IPS-18a (cell line): ENCODE results near the gene C12orf42.

Experiments
- H3K27ac ChIP-seq: one replicate; pipeline ENCODE4 v1.5.1; 2013; ENCODE audit warnings: low read length
- H3K27me3 ChIP-seq: one replicate; pipeline ENCODE4 v1.6.1; 2013; ENCODE audit warnings: mild to moderate bottlenecking, low read length; ENCODE audit not compliant: control insufficient read depth, insufficient read depth
- H3K36me3 ChIP-seq: one replicate; pipeline ENCODE4 v1.6.1; 2013; ENCODE audit warnings: low read depth, low read length; ENCODE audit not compliant: control insufficient read depth
- H3K4me1 ChIP-seq: one replicate; pipeline ENCODE4 v1.6.1; 2013; ENCODE audit warnings: low read depth, low read length; ENCODE audit not compliant: control insufficient read depth
- H3K4me3 ChIP-seq: one replicate; pipeline ENCODE4 v1.5.1; 2013; ENCODE audit warnings: low read length
- H3K9ac ChIP-seq: one replicate; pipeline ENCODE4 v1.6.1; 2013; ENCODE audit warnings: mild to moderate bottlenecking, low read length, moderate library complexity
- H3K9me3 ChIP-seq: one replicate; pipeline ENCODE4 v1.6.1; 2013; ENCODE audit warnings: low read depth, low read length; ENCODE audit not compliant: control insufficient read depth

The C12orf42 gene

GRCh38 chr12:103415681-103416080 is 80.1 kb downstream of the C12orf42 start:
- Histone ChIP-seq H3K27ac (no peak overlapping the region), H3K9ac (no peak overlapping the region), H3K4me3 (no peak overlapping the region), H3K4me1 (no peaks in the 10 kb centered on the region), H3K27me3 (no peaks in the 10 kb centered on the region), H3K36me3 (no peaks in the 10 kb centered on the region), H3K9me3 (no peaks in the 10 kb centered on the region)

DNA sequence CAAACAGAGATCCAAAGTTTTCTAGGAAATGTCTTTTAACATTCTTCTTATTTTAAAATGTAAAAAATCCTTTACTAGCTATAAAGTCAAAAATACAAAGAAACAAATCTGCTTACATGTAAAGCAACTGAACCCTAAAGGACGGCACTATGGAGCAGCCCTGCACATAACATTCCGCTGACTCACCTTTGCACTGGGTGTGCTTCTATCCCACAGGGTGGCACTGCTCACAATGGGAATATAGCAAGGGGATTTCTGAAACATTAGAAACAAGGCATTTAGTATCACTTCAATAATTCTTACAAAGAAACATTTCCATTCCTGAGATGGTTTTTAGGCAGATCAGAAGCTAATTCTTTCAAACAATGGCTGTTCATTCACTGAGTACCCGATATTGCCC is 94.3 kb downstream of the C12orf42 start:
- peaks cover 10% of the 10 kb centered on the region for H3K4me1 ChIP-seq
- no peak overlapping the region for H3K27ac ChIP-seq
- H3K4me3 ChIP-seq: no peak overlapping the region
- H3K9me3 ChIP-seq: no peaks in the 10 kb centered on the region
- H3K36me3 ChIP-seq: no peaks in the 10 kb centered on the region
- H3K9ac ChIP-seq: no peak overlapping the region
- no peaks in the 10 kb centered on the region for H3K27me3 ChIP-seq

- Histone ChIP-seq H3K27me3 (no peaks in the 10 kb centered on the region), H3K4me3 (no peak overlapping the region), H3K27ac (no peak overlapping the region)
Observed at GRCh38 chr12:103399986-103400385, 95.8 kb downstream of the C12orf42 start.

GRCh38 chr12:103397536-103397935 is 98.2 kb downstream of the C12orf42 start:
- Histone ChIP-seq H3K9ac (no peak overlapping the region), H3K27ac (no peak overlapping the region)

More at GRCh38 chr12:103399986-103400385, 95.8 kb downstream of the C12orf42 start:
- H3K9ac ChIP-seq: no peak overlapping the region
- no peaks in the 10 kb centered on the region for H3K9me3 ChIP-seq
- peaks cover 9% of the 10 kb centered on the region for H3K4me1 ChIP-seq
- no peaks in the 10 kb centered on the region for H3K36me3 ChIP-seq

DNA sequence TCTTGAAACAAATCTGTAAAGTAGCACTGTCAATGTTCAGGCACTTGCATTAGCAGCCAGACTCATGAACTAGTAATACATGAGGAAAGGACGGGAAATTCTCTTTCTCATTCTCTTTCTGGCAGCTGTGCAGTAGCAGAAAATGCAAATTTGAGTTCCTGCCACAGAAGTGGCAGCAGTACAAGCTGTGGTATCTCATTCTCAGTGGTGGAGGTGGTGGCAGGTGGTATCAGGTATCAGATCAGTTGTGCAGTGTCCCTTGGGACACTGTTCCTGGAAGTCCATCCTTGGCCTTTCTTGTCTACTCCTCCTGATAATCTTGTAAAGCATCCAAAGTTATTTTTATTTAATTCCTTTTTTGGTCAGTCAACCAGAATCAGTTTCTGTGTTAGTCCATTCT is 103.0 kb downstream of the C12orf42 start:
- H3K27me3 ChIP-seq: no peaks in the 10 kb centered on the region
- no peak overlapping the region for H3K27ac ChIP-seq
- H3K4me1 ChIP-seq: no peaks in the 10 kb centered on the region
- H3K36me3 ChIP-seq: no peaks in the 10 kb centered on the region
- H3K9me3 ChIP-seq: no peaks in the 10 kb centered on the region
- H3K9ac ChIP-seq: no peak overlapping the region
- no peak overlapping the region for H3K4me3 ChIP-seq

More at GRCh38 chr12:103397536-103397935, 98.2 kb downstream of the C12orf42 start:
- Histone ChIP-seq H3K36me3 (no peaks in the 10 kb centered on the region), H3K27me3 (no peaks in the 10 kb centered on the region), H3K4me3 (no peak overlapping the region), H3K4me1 (peaks cover 6% of the 10 kb centered on the region), H3K9me3 (no peaks in the 10 kb centered on the region)

DNA sequence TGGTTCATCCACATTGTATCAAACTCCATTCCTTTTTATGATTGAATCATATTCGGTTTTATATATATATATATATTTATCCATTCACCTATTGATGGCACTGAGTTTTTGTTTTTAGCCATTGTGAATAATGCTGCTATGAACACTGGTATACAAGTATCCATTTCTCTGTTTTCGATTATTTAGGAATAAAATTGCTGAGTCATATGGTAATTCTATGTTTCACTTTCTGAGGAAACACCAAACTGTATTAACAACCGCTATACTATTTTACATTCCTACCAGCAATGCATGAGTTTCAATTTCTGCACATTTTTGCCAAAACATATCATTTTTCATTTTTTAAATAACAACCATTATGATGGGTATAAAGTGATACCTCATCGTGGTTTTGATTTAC is 104.7 kb downstream of the C12orf42 start:
- Histone ChIP-seq H3K27me3 (no peaks in the 10 kb centered on the region), H3K4me1 (no peaks in the 10 kb centered on the region), H3K27ac (no peak overlapping the region), H3K9me3 (no peaks in the 10 kb centered on the region), H3K9ac (no peak overlapping the region), H3K4me3 (no peak overlapping the region), H3K36me3 (no peaks in the 10 kb centered on the region)

- no peaks in the 10 kb centered on the region for H3K4me1 ChIP-seq
- no peak overlapping the region for H3K9ac ChIP-seq
- H3K27ac ChIP-seq: no peak overlapping the region
Observed at GRCh38 chr12:103387385-103387784, 108.4 kb downstream of the C12orf42 start.

DNA sequence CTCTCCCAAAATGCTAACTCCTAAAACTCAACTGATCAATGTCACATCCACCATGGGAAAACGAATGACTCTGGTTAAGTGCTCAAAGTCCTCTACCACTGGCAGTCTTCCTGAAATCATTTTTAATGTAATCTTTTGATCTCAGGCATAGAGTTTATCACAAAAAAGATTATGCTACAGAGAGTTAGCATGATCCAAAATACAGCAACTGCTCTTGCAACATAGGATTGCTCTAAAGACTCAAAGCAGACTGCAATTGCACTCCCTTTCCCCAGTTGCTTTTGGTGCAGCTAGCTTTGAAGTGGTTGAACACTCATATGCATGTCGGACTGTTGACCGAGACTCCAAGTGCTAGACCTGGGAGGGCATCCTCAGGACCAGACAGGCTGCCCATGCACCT is 109.3 kb downstream of the C12orf42 start:
- Histone ChIP-seq H3K27ac (no peak overlapping the region), H3K4me3 (no peak overlapping the region), H3K9me3 (no peaks in the 10 kb centered on the region), H3K9ac (no peak overlapping the region), H3K27me3 (no peaks in the 10 kb centered on the region), H3K36me3 (no peaks in the 10 kb centered on the region), H3K4me1 (no peaks in the 10 kb centered on the region)

More at GRCh38 chr12:103387385-103387784, 108.4 kb downstream of the C12orf42 start:
- no peak overlapping the region for H3K4me3 ChIP-seq
- no peaks in the 10 kb centered on the region for H3K27me3 ChIP-seq
- no peaks in the 10 kb centered on the region for H3K9me3 ChIP-seq
- no peaks in the 10 kb centered on the region for H3K36me3 ChIP-seq

DNA sequence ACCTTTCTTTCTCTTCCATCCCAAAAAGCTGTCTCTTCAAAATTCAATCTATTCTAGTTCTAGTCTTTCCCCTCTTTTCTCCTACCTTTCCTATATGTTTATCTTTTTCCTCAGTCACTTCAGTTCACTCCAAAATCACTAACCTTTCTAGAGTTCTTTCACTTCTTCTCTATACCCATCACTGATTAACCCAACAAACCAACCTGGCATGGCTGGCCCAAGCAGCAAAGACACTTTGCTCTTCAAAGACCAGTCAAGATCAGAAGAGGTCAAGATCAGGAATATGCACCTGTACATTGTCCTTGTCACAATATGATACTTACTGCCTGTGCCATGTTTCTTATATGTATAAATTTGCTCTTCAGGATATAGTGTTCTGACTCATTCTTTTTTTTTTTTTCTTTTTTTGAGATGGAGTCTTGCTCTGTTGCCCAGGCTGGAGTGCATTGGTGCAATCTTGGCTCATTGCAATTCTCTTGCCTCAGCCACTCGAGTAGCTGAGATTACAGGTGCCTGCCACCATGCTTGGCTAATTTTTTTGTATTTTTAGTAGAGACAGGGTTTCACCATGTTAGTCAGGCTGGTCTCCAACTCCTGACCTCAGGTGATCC is 112.9 kb downstream of the C12orf42 start:
- H3K36me3 ChIP-seq: no peaks in the 10 kb centered on the region
- no peak overlapping the region for H3K4me3 ChIP-seq
- no peaks in the 10 kb centered on the region for H3K9me3 ChIP-seq
- no peaks in the 10 kb centered on the region for H3K27me3 ChIP-seq
- H3K9ac ChIP-seq: no peak overlapping the region
- H3K27ac ChIP-seq: no peak overlapping the region
- H3K4me1 ChIP-seq: no peaks in the 10 kb centered on the region

- no peaks in the 10 kb centered on the region for H3K9me3 ChIP-seq
- no peak overlapping the region for H3K4me3 ChIP-seq
- no peaks in the 10 kb centered on the region for H3K27me3 ChIP-seq
- H3K36me3 ChIP-seq: no peaks in the 10 kb centered on the region
- no peaks in the 10 kb centered on the region for H3K4me1 ChIP-seq
- H3K27ac ChIP-seq: no peak overlapping the region
- no peak overlapping the region for H3K9ac ChIP-seq
Observed at GRCh38 chr12:103382119-103382518, 113.6 kb downstream of the C12orf42 start.

DNA sequence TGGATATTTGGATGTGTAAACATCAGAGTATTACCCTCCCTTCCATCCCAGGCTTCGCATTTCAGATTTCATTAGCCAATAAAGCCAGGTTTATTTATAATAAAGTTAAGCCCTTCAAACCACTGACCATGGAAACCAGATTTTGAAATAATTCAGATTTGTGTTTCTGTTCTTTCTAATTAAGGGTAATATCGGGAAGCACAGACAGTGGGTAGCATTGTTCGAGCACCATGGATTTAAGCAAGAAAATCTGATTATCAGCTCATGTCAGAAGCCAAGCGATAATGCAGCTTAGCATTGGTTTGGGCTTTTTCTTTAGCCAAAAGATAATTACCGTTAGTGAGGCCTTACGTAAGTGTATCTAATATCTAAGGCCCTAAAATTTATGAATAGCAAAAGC is 116.1 kb downstream of the C12orf42 start:
- no peaks in the 10 kb centered on the region for H3K9me3 ChIP-seq
- H3K27ac ChIP-seq: no peak overlapping the region
- no peaks in the 10 kb centered on the region for H3K36me3 ChIP-seq
- no peaks in the 10 kb centered on the region for H3K27me3 ChIP-seq
- H3K9ac ChIP-seq: no peak overlapping the region
- H3K4me1 ChIP-seq: no peaks in the 10 kb centered on the region
- H3K4me3 ChIP-seq: no peak overlapping the region

- Histone ChIP-seq H3K36me3 (no peaks in the 10 kb centered on the region), H3K9me3 (no peaks in the 10 kb centered on the region), H3K4me1 (no peaks in the 10 kb centered on the region), H3K27me3 (no peaks in the 10 kb centered on the region), H3K4me3 (no peak overlapping the region), H3K27ac (no peak overlapping the region), H3K9ac (no peak overlapping the region)
Observed at GRCh38 chr12:103373088-103373523, 122.7 kb downstream of the C12orf42 start.
